ENCODE measurements around the gene SLA2.
A peak's percentile ranks its signal among the peaks of the same experiment; 100 is the strongest.
"Not testable (repeated sequence)": the region's sequence is repeated elsewhere in the genome, so short reads cannot be mapped to it uniquely, and the experiment has no call there.

SLA2 gene

DNA sequence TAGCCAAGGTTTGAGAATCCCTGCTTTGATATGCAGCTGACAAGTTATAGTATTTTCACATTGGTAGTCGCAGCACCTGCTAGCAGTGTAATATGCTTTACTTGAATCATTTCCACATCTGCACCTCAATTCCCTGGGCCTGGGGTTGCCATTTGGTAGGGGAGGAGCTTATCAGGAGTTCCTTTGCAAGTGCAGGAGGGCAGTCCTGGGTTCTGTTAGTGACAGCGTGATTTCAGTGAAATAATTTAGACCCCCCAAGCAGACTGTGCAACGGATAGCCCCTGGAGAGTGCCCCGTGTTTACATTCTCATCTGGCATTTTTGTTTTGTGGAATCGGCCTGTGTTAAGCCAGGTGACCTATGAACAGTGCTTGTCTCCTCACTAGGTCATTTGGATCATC, 34.4 kb downstream of the SLA2 start:
- Mint-ChIP-seq H3K36me3 (ENCODE audit: low read depth) (peaks cover 80% of the 10 kb centered on the region), H3K27me3 (ENCODE audit: low read depth) (no peaks in the 10 kb centered on the region), H3K4me3 (no peak overlapping the region), H3K9me3 (no peaks in the 10 kb centered on the region), H3K4me1 (ENCODE audit: low read depth) (peaks cover 17% of the 10 kb centered on the region), H3K27ac (no peak overlapping the region)
- no peak for DNase-seq (ENCODE audit: low spot score)

DNA sequence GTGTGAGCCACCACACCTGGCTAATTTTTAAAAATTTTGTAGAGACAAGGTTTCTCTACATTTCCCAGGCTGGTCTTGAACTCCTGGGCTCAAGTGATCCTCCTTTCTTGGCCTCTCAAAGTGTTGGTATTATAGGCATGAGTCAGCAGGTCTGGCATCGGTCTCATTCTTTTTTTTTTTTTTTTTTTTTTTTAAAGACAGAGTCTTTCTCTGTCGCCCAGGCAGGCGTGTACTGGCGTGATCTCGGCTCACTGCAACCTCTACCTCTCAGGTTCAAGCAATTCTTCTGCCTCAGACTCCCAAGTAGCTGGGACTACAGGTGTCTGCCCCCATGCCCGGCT, 37.6 kb downstream of the SLA2 start:
- not testable (repeated sequence) for H3K27ac Mint-ChIP-seq; H3K27me3 Mint-ChIP-seq (ENCODE audit: low read depth); H3K4me3 Mint-ChIP-seq; DNase-seq (ENCODE audit: low spot score); H3K9me3 Mint-ChIP-seq
- Mint-ChIP-seq H3K36me3 (ENCODE audit: low read depth) (peaks cover 60% of the 10 kb centered on the region), H3K4me1 (ENCODE audit: low read depth) (peaks cover 22% of the 10 kb centered on the region)

DNA sequence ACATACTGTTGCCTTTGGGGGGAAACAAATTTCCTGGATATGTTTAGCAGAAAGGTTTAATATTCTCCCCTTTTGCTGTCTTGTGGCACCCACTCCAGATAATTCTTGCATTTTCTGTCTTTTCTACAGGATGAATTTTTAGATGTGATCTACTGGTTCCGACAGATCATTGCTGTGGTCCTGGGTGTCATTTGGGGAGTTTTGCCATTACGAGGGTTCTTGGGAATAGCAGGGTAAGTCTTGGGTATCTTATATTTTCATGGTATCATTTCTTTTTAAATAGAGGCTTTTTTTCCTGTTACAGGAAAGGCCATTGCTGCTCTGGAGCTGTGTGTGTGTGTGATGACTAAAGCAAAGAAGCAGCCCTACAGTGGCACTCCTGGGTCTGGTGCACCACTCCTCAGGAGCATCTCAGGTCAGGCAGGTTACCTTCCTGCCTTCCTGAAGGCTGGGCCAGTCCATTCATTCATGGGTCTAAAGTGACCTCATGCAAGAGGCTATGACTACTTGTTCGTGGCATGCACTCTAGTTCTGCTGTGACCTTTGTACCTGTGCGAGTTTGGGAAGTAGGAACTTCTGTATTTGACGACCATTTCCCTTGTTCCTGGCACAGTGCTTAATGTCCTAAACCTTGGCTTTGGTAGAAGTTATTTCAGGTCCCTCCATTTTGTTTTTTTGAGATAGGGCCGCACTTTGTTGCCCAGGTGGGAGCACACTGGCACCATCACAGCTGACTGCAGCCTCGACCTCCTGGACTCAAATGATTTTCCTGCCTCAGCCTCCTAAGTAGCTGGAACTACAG, 38.2 kb downstream of the SLA2 start:
- no peaks in the 10 kb centered on the region for H3K27me3 Mint-ChIP-seq (ENCODE audit: low read depth)

DNA sequence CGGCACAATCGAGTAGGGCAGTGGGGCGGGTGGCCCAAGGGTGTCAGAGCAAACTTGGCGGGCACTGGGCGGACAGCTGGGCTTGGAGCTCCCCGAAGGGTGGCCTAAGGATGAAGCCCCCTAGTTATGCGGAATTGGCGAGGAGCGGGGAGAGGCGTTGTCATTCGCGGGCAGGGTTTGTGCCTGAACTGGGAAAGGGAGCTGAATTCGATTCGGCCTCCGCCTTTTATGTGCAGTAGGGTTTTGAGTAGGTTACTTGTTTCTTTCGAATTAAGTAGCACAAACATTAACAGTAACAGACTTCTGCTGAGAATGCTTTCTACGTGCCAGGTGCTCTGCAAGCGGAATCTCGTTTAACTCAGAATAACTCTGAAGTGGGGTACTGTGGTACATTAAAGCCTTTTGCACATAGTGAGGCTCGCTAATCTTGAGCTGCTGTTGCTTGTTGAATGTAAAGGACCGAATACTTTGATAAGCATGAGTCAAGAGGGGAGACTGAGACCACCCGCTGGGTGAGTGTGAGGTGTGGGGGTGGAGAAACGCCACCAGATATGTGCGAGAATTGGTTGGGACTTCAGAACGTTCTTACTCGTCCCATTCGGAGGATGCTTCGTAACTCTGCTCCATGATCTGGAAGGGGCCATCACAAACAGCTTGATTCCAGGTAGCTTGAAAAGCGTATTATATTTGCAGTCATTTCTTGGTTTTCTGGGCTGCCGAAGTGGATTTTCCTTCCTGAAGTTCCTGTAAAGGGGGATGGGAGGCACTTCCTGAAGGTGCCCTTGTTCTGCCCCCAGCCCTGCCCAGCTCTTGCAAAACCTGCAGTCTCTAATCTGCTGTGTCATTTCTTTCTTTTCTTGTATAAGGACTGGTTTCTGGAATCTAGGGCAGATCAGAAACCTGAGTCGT, 39.6 kb downstream of the SLA2 start:
- no peak for DNase-seq (ENCODE audit: low spot score)
- no peaks in the 10 kb centered on the region for H3K9me3 Mint-ChIP-seq
- H3K36me3 Mint-ChIP-seq (ENCODE audit: low read depth), result peaks cover 43% of the 10 kb centered on the region
- H3K4me3 Mint-ChIP-seq, result peak overlapping the region; percentile 98
- H3K27me3 Mint-ChIP-seq (ENCODE audit: low read depth), result no peaks in the 10 kb centered on the region
- peak overlapping the region; percentile 94 for H3K27ac Mint-ChIP-seq
- H3K4me1 Mint-ChIP-seq (ENCODE audit: low read depth), result peaks cover 22% of the 10 kb centered on the region

More for the DNA sequence above, 38.2 kb downstream of the SLA2 start:
- peak overlapping the region; percentile 94 for H3K27ac Mint-ChIP-seq
- DNase-seq (ENCODE audit: low spot score), result no peak
- no peaks in the 10 kb centered on the region for H3K9me3 Mint-ChIP-seq
- H3K4me3 Mint-ChIP-seq, result peak overlapping the region; percentile 98
- H3K36me3 Mint-ChIP-seq (ENCODE audit: low read depth), result peaks cover 54% of the 10 kb centered on the region
- peaks cover 21% of the 10 kb centered on the region for H3K4me1 Mint-ChIP-seq (ENCODE audit: low read depth)

DNA sequence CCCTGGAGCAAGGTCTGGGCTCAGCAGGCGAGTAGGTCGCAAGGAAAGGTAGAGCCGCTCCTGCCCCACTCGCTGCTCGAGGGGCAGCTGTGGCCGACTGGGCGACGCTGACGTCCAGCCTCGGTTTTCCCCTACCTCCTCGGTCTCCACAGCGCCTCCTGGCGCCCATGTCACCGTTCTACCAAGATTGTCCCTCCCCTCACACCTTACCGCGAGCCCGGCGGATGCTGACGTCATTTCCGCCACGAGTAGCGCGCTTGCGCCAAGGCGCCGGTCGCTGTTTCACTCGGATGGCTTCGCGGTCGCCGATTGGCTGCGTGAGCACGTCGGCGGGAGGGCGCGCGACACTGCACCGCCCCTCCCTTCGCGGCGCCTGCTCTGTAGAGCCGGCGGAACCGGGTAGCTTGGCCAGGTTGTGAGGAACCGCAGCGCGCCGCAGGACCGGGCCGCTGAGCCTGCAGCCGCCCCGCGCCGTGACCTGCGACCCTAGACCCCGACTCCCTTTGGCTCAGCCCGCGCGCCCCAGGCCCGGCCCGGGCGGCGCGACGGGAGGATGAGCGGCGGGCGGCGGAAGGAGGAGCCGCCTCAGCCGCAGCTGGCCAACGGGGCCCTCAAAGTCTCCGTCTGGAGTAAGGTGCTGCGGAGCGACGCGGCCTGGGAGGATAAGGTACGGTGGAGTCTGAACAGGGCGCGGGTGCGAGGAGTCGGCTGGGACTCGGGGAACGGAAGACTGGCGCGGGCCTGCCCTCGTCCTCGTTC, 40.4 kb downstream of the SLA2 start, which contains the start of gene RAB5IF:
TSS of gene RAB5IF (plus strand) at position 381 of the 759 bp plus-strand sequence. CDS start at position 554, 173 bp downstream.
- Mint-ChIP-seq H3K9me3 (no peaks in the 10 kb centered on the region), H3K4me1 (ENCODE audit: low read depth) (peaks cover 23% of the 10 kb centered on the region), H3K27ac (peak within 1 kb of the TSS; percentile 94)

DNA sequence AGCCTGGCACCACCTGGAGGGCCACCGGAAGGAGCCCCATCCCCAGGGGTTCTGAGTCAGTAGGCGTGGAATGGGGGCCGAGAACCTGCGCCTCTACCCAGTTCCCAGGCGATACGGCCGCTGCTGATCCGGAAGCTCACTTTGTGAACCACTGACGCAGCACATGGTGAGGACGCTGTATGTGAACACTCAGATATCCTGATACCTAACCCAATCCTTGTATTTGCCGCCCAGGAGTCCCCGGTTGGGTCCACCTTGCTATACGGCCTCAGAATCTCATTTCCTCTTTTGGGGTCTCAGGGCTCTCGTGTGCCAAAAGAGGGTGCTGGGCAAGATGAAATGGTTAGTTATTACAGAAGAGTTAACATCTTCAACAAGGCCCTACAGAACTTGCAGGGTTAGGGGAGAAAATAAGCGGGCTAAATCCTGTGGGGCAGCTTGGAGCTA, 41.0 kb downstream of the SLA2 start:
- peak; percentile 45 for DNase-seq (ENCODE audit: low spot score)
- Mint-ChIP-seq H3K4me3 (peak overlapping the region; percentile 98), H3K27ac (peak overlapping the region; percentile 94), H3K27me3 (ENCODE audit: low read depth) (no peaks in the 10 kb centered on the region), H3K9me3 (no peaks in the 10 kb centered on the region), H3K4me1 (ENCODE audit: low read depth) (peaks cover 26% of the 10 kb centered on the region), H3K36me3 (ENCODE audit: low read depth) (peaks cover 31% of the 10 kb centered on the region)

More for the DNA sequence above, 40.4 kb downstream of the SLA2 start, which contains the start of gene RAB5IF:
- Mint-ChIP-seq H3K4me3 (peak within 1 kb of the TSS; percentile 98), H3K36me3 (ENCODE audit: low read depth) (peaks cover 34% of the 10 kb centered on the region), H3K27me3 (ENCODE audit: low read depth) (no peaks in the 10 kb centered on the region)
- DNase-seq (ENCODE audit: low spot score), result peak; percentile 99

DNA sequence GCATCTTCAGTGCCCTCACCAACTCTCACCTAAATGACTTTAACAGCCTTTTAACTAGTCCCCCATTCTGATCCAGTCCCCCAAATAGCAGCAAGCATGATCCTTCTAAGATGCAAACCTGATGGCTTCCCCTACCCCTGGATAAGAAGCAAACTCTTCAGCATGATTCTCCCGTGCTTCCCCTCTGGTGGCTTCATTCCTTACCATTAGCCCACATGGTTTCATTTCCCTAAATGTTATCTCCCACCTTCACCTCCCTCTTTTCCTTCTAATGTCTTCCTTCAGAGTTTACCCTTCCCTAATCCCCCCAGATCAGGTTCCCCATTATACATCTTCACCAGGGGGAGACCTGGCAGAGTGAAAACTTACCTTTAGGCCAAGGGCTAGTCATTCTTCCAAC, 44.5 kb downstream of the SLA2 start:
- Mint-ChIP-seq H3K9me3 (no peaks in the 10 kb centered on the region), H3K27ac (no peak overlapping the region), H3K36me3 (ENCODE audit: low read depth) (peaks cover 6% of the 10 kb centered on the region), H3K4me3 (no peak overlapping the region), H3K27me3 (ENCODE audit: low read depth) (no peaks in the 10 kb centered on the region), H3K4me1 (ENCODE audit: low read depth) (peaks cover 21% of the 10 kb centered on the region)
- DNase-seq (ENCODE audit: low spot score), result no peak

DNA sequence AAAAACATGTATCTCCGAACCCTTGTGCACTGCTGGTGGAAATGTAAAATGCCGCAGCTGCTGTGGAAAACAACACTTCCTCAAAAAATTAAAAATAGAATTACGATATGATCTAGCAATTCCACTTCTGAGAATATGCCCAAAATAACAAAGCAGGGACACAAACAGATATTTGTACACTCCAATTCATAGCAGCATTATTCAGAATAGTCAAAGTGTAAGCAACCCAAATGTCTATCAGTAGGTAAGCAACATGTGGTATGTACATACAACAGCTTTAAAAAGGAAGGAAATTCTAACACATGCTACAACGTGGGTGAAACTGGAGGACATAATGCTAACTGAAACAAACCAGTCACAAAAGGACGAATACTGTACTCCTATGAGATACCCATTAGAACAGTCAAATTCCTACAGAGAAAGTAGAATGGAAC, 46.1 kb downstream of the SLA2 start:
- peak overlapping the region; percentile 78 for H3K27ac Mint-ChIP-seq
- H3K4me3 Mint-ChIP-seq, result no peak overlapping the region
- peaks cover 27% of the 10 kb centered on the region for H3K4me1 Mint-ChIP-seq (ENCODE audit: low read depth)
- no peaks in the 10 kb centered on the region for H3K9me3 Mint-ChIP-seq
- H3K27me3 Mint-ChIP-seq (ENCODE audit: low read depth), result no peaks in the 10 kb centered on the region
- H3K36me3 Mint-ChIP-seq (ENCODE audit: low read depth), result peaks cover 14% of the 10 kb centered on the region
- no peak for DNase-seq (ENCODE audit: low spot score)

DNA sequence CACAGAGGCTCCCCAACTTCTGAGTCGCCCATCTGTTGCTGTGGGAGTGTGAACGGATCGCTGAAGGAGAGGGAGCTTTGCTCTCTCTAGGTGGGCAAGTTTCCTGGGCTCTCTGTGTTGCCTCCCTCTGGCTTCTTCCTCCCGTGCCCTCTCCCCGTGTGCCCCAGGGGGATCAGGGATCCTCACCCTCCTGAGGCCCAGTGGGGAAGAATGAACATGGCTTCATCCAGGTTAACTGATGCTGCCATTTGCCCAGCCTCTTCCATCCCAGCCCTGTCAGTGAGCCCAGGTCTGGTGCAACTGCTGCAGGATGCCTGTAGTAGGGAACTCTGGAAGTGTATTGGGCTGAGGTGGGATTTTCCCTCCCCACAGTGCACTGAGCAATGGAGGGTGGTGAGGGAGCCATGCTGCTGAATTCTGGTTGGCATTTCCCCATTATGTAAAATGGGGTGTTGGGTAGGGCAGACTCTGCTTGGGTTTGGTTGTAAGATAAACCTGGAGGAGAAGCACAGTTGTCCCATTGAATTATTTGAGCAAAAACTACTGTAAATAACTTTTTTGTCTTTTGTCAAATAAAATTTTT, 52.6 kb downstream of the SLA2 start:
- H3K36me3 Mint-ChIP-seq (ENCODE audit: low read depth), result peaks cover 33% of the 10 kb centered on the region
- peak overlapping the region; percentile 57 for H3K27ac Mint-ChIP-seq
- H3K9me3 Mint-ChIP-seq, result no peaks in the 10 kb centered on the region
- peaks cover 36% of the 10 kb centered on the region for H3K4me1 Mint-ChIP-seq (ENCODE audit: low read depth)
- H3K27me3 Mint-ChIP-seq (ENCODE audit: low read depth), result no peaks in the 10 kb centered on the region
- no peak for DNase-seq (ENCODE audit: low spot score)
- peak overlapping the region; percentile 5 for H3K4me3 Mint-ChIP-seq

DNA sequence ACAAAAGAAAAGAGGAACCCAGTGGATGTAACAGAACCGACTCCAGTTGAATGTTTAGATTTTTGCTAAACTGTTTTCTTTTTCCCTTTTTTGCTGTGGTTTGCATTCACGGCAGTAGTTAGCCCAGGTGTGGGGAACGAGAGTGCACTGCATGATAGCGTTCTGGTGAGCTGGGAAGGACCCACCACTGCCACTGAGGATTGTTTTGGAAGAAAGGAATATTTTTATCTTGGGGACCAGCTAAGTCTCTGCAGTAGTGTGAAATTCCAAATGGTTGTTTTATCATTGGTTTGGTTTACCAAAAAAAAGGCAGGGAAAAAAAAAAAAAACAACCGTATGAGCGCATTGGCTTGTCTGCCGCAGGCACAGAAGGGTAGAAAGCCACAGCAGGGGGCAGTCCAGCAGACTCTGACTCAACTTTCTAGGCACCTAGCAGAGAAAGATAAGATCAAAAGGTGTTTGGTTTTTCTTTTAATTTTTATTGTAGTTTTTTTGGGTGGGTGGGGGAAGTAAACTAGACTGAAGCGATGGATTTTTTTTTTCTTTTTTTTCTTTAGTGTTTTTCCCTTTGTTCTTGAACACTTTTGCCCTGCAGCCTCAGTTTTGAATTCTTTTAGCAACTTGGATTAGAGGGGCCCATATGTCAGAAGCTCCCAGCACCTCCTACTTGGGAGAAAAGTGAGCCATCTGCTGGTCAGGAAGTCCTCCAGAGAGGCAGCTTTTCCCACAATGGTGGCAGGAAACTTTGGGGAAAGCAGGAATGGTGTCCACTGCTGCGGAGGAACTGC, 53.9 kb downstream of the SLA2 start:
- H3K27me3 Mint-ChIP-seq (ENCODE audit: low read depth), result no peaks in the 10 kb centered on the region
- peaks cover 35% of the 10 kb centered on the region for H3K36me3 Mint-ChIP-seq (ENCODE audit: low read depth)
- peaks cover 37% of the 10 kb centered on the region for H3K4me1 Mint-ChIP-seq (ENCODE audit: low read depth)
- peak overlapping the region; percentile 87 for H3K27ac Mint-ChIP-seq
- peak; percentile 57 for DNase-seq (ENCODE audit: low spot score)
- H3K4me3 Mint-ChIP-seq, result peak overlapping the region; percentile 69
- H3K9me3 Mint-ChIP-seq, result no peaks in the 10 kb centered on the region

DNA sequence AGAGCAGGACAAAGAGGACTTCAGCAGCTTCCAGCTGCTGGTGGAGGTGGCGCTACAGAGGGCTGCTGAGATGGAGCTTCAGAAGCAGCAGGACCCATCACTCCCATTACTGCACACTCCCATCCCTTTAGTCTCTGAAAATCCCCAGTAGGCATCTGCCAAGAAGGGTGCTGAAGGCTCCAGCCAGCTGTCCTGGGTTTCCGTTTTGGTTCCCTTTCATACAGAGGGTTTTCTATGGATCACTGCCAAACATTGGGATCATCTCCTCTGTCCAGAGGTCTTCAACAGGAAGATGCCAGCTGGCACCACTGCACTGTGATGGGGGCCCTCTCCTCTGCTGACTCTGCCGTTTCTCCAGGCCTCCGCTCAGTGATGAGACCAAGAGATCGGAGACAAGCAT, 54.7 kb downstream of the SLA2 start:
- H3K4me3 Mint-ChIP-seq, result peak overlapping the region; percentile 69
- DNase-seq (ENCODE audit: low spot score), result no peak
- peak overlapping the region; percentile 87 for H3K27ac Mint-ChIP-seq
- H3K4me1 Mint-ChIP-seq (ENCODE audit: low read depth), result peaks cover 37% of the 10 kb centered on the region
- no peaks in the 10 kb centered on the region for H3K9me3 Mint-ChIP-seq
- peaks cover 40% of the 10 kb centered on the region for H3K36me3 Mint-ChIP-seq (ENCODE audit: low read depth)
- no peaks in the 10 kb centered on the region for H3K27me3 Mint-ChIP-seq (ENCODE audit: low read depth)

DNA sequence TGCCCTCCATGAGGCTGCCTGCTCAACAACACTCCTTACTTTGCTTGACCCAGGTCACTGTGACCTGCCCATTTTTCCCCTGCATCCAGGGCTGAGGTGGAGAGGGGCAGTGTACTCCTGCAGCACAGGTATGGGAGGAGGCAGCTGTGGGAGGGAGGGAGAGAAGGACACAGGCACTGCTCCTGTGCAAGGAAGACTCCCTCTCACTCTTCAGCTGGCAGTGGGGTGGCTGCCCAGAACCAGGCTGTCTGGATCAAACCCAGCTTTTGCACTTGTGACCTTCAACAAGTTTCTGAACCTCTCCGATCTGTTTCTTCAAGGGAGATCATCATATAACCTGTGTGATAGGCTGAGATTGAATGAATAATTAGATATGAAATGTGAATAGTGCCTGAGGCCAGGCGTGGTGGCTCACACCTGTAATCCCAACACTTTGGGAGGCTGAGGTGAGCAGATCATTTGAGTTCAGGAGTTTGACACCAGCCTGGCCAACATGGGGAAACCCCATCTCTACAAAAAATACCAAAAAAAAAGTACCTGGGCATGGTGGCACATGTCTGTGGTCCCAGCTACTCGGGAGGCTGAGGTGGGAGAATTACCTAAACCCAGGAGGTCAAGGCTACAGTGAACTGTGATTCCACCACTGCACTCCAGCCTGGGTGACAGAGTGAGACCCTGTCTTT, 58.5 kb downstream of the SLA2 start:
- Mint-ChIP-seq H3K4me3 (no peak overlapping the region), H3K27ac (peak overlapping the region; percentile 57), H3K36me3 (ENCODE audit: low read depth) (peaks cover 32% of the 10 kb centered on the region), H3K27me3 (ENCODE audit: low read depth) (no peaks in the 10 kb centered on the region), H3K9me3 (no peaks in the 10 kb centered on the region), H3K4me1 (ENCODE audit: low read depth) (peaks cover 22% of the 10 kb centered on the region)
- DNase-seq (ENCODE audit: low spot score), result no peak

Data from T-helper 2 cell treated with Interferon-gamma antibody and Interleukin-4, amounts not matched to agents 5 μg/mL and 100 μg/mL, for 36 hours (primary cell).